K562 (cell line): Measurements from ENCODE around the gene GXYLT2. TPM values are rescaled to one million over a fixed set of nuclear protein-coding genes. Genes with fewer than 3 reads are reported as not detected.

Source experiments
- ATAC-seq: fragments of 200-7000 bp; cut with Tn5 transposase; 3 replicates; pipeline ENCODE4 v1.9.1; 2020; ENCODE audit warnings: moderate library complexity
- BruUV-seq: library from RNA; stranded (reverse); fragments of 400-500 nt; replicated peaks from 2 replicates; lab custom pipeline; 2021; lab: Mats Ljungman, UMichigan
- CTCF ChIA-PET: fragments of 300-600 bp; formaldehyde crosslinking; extraction: SDS; loops from one replicate; lab custom pipeline; 2021; ENCODE audit warnings: low intra/inter-chr PET ratio; lab: Yijun Ruan, JAX
- POLR2A ChIA-PET: fragments of 300-600, 350-650 bp; sonication (Branson Sonifier 250); formaldehyde crosslinking; extraction: SDS; loops from one replicate; lab custom pipeline; 2021; ENCODE audit warnings: antibody characterized with exemption, inconsistent platforms; lab: Yijun Ruan, JAX
- DNase-seq, 4 experiments: peaks; one replicate each; pipeline versions ENCODE4 v3.0.0 to v3.0.0-alpha.2; 2011 to 2018; ENCODE audit warnings: low spot score in 3 of 4, mixed read lengths in 3 of 4; ENCODE audit errors: extremely low read depth in 1 of 4
- FAIRE-seq: peaks from 2 replicates; lab custom pipeline; 2011; peaks lifted over from hg19 to GRCh38; lab: Jason Lieb, UNC
- H2AFZ ChIP-seq: 2 replicates; pipeline ENCODE4 v1.6.0; 2011; ENCODE audit warnings: low read depth, low read length, control low read depth, inconsistent platforms
- H3K27ac ChIP-seq: fragments of 200-600 bp; 3 replicates; pipeline ENCODE4 v1.8.0; 2011; ENCODE audit warnings: low read depth, mild to moderate bottlenecking, control low read depth, inconsistent platforms, low read length, moderate library complexity, mixed read lengths; ENCODE audit errors: extremely low read depth
- H3K27me3 ChIP-seq, 2 experiments: fragments of 300-600 bp in 1 of 2; 2 replicates in 1 of 2; 3 replicates in 1 of 2; pipeline versions ENCODE4 v1.6.0 to v1.8.0; 2011; ENCODE audit warnings: inconsistent platforms in 2 of 2, low read length in 2 of 2, mild to moderate bottlenecking in 1 of 2, mixed read lengths in 1 of 2, moderate library complexity in 1 of 2; ENCODE audit not compliant: control insufficient read depth in 2 of 2, insufficient read depth in 2 of 2
- H3K36me3 ChIP-seq: fragments of 300-600 bp; 3 replicates; pipeline ENCODE4 v1.8.0; 2011; ENCODE audit warnings: mild to moderate bottlenecking, low read length, inconsistent platforms; ENCODE audit not compliant: control insufficient read depth, insufficient read depth
- H3K4me1 ChIP-seq, 2 experiments: fragments of 200-600 bp in 1 of 2; replicated peaks in 1 of 2; 2 replicates in 1 of 2; 3 replicates in 1 of 2; pipeline versions ENCODE4 v1.5.1 to v1.8.0; 2011; ENCODE audit warnings: inconsistent platforms in 2 of 2, low read length in 2 of 2, mild to moderate bottlenecking in 1 of 2, mixed read lengths in 1 of 2, moderate library complexity in 1 of 2; ENCODE audit not compliant: control insufficient read depth in 2 of 2, insufficient read depth in 2 of 2
- H3K4me2 ChIP-seq: 2 replicates; pipeline ENCODE4 v1.6.1; 2011; ENCODE audit warnings: low read length, control low read depth, inconsistent platforms, mixed read lengths; ENCODE audit not compliant: insufficient read depth
- H3K4me3 ChIP-seq: fragments of 200-600 bp; sonication (generic), shearing (Covaris generic); 2 replicates; pipeline ENCODE4 v1.5.1; 2016; ENCODE audit warnings: control low read depth, inconsistent platforms
- H3K79me2 ChIP-seq: fragments of 200-600 bp; 3 replicates; pipeline ENCODE4 v1.8.0; 2011; ENCODE audit warnings: low read length, inconsistent platforms; ENCODE audit not compliant: control insufficient read depth, insufficient read depth
- H3K9ac ChIP-seq, 2 experiments: 2 replicates each; pipeline versions ENCODE4 v1.6.0 to v1.6.1; 2011; ENCODE audit warnings: low read depth in 2 of 2, low read length in 2 of 2, control low read depth in 1 of 2, inconsistent platforms in 1 of 2, mild to moderate bottlenecking in 1 of 2, mixed read lengths in 1 of 2; ENCODE audit not compliant: insufficient read depth in 1 of 2
- H3K9me1 ChIP-seq: one replicate; pipeline ENCODE4 v1.6.0; 2011; ENCODE audit warnings: inconsistent platforms, mild to moderate bottlenecking, low read length, moderate library complexity; ENCODE audit not compliant: control insufficient read depth, insufficient read depth
- H3K9me3 ChIP-seq: replicated peaks from 2 replicates; pipeline ENCODE4 v1.5.1; 2011; ENCODE audit warnings: low read depth, low read length, inconsistent platforms; ENCODE audit not compliant: control insufficient read depth, insufficient read depth
- H4K20me1 ChIP-seq: replicated peaks from 2 replicates; pipeline ENCODE4 v1.6.1; 2011; ENCODE audit warnings: low read length, inconsistent platforms, mixed read lengths; ENCODE audit not compliant: control insufficient read depth, insufficient read depth
- ARID1B ChIP-seq: fragments of 450-650 bp; IDR thresholded peaks from 2 replicates; pipeline ENCODE4 v1.6.1; 2016; ENCODE audit warnings: antibody characterized with exemption, mild to moderate bottlenecking, inconsistent platforms
- CEBPG ChIP-seq, 3 experiments: fragments of 200-800 bp in 1 of 3; sonication (Bioruptor generic) in 1 of 3; sonication (generic) in 1 of 3; formaldehyde crosslinking in 1 of 3; IDR thresholded peaks in 2 of 3; conservative IDR thresholded peaks in 1 of 3; 2 replicates each; pipeline versions ENCODE4 v1.6.1 to v1.8.0; 2016 to 2022; ENCODE audit warnings: missing compliant biosample characterization in 2 of 3, missing genetic modification characterization in 2 of 3, mild to moderate bottlenecking in 1 of 3, missing genetic modification reagents in 1 of 3
- CREB3 ChIP-seq: fragments of 450-650 bp; conservative IDR thresholded peaks from 2 replicates; pipeline ENCODE4 v1.6.1; 2016; ENCODE audit warnings: missing genetic modification characterization, low read depth, mild to moderate bottlenecking, missing compliant biosample characterization, moderate library complexity
- CTBP1 ChIP-seq: fragments of 450-650 bp; IDR thresholded peaks from 2 replicates; pipeline ENCODE4 v1.6.1; 2016; ENCODE audit warnings: borderline replicate concordance
- DPF2 ChIP-seq: fragments of 450-650 bp; IDR thresholded peaks from 2 replicates; pipeline ENCODE4 v1.6.1; 2016
- ESRRA ChIP-seq: fragments of 450-650 bp; IDR thresholded peaks from 2 replicates; pipeline ENCODE4 v1.6.1; 2014; ENCODE audit warnings: low read depth, mild to moderate bottlenecking, moderate library complexity, borderline replicate concordance
- LCOR ChIP-seq: sonication (generic); formaldehyde crosslinking; IDR thresholded peaks from 2 replicates; pipeline ENCODE4 v1.8.0; 2022; ENCODE audit warnings: mild to moderate bottlenecking, missing genetic modification reagents
- MEIS2 ChIP-seq: fragments of 450-650 bp; IDR thresholded peaks from 2 replicates; pipeline ENCODE4 v1.6.1; 2014; ENCODE audit warnings: mild to moderate bottlenecking; ENCODE audit not compliant: partially characterized antibody
- NFE2 ChIP-seq: IDR thresholded peaks from 2 replicates; pipeline ENCODE4 v1.6.1; 2014; ENCODE audit warnings: antibody characterized with exemption, low read depth
- POLR2H ChIP-seq: IDR thresholded peaks from 2 replicates; pipeline ENCODE4 v1.6.1; 2016; ENCODE audit warnings: missing genetic modification characterization, low read depth, mild to moderate bottlenecking, control low read depth, missing compliant biosample characterization, moderate library complexity
- SMARCE1 ChIP-seq: fragments of 450-650 bp; IDR thresholded peaks from 2 replicates; pipeline ENCODE4 v1.7.1; 2016; ENCODE audit warnings: mild to moderate bottlenecking
- SOX6 ChIP-seq: fragments of 450-650 bp; IDR thresholded peaks from 2 replicates; pipeline ENCODE4 v1.6.1; 2014; ENCODE audit warnings: mild to moderate bottlenecking
- TAL1 ChIP-seq: fragments of 450-650 bp; IDR thresholded peaks from 2 replicates; pipeline ENCODE4 v1.6.1; 2016; ENCODE audit warnings: mild to moderate bottlenecking
- TCF3 ChIP-seq: sonication (generic); formaldehyde crosslinking; IDR thresholded peaks from 2 replicates; pipeline ENCODE4 v1.4.0; 2020; ENCODE audit warnings: mild to moderate bottlenecking, missing genetic modification reagents
- TOE1 ChIP-seq, 2 experiments: fragments of 450-650 bp in 1 of 2; sonication (generic) in 1 of 2; formaldehyde crosslinking in 1 of 2; IDR thresholded peaks; 2 replicates each; pipeline versions ENCODE4 v1.7.1 to v1.8.0; 2016 to 2022; ENCODE audit warnings: borderline replicate concordance in 2 of 2, mild to moderate bottlenecking in 2 of 2, antibody characterized with exemption in 1 of 2, inconsistent platforms in 1 of 2, low read depth in 1 of 2, missing genetic modification reagents in 1 of 2, moderate library complexity in 1 of 2
- ZC3H4 ChIP-seq: sonication (generic); formaldehyde crosslinking; IDR thresholded peaks from 2 replicates; pipeline ENCODE4 v1.9.0; 2021; ENCODE audit warnings: missing genetic modification reagents, borderline replicate concordance
- WGBS: fragments of 100-300 bp; shearing (Covaris generic); methylation state at CpG from one replicate; pipeline ENCODE4 v1.1.6; 2016; ENCODE audit warnings: low coverage, mixed read lengths; ENCODE audit not compliant: insufficient coverage; ENCODE audit errors: missing lambda C conversion rate; 5-methylcytosine and 5-hydroxymethylcytosine counted together
- in situ Hi-C: fragments of 300-500 bp; cut with MboI; formaldehyde crosslinking; loops from 4 replicates; pipeline ENCODE4 v1.15.0; 2018; ENCODE audit warnings: inconsistent platforms, mixed read lengths
- intact Hi-C: fragments of 100-400 bp; cut with micrococcal nuclease; formaldehyde crosslinking; loops from 2 replicates; pipeline ENCODE4 v1.14.2; 2022
- polyA plus RNA-seq, 8 experiments: library from polyadenylated mRNA; depleted of rRNA in 4 of 8; stranded (reverse) in 5 of 8; unstranded in 3 of 8; fragments of >200 nt; fragmentation: Nextera tagmentation in 2 of 8; fragmentation: Illumina TruSeq in 1 of 8; extraction: Ambion mirVana in 2 of 8; extraction: Trizol in 1 of 8; gene quantifications; 2 replicates each; pipeline versions ENCODE4 v1.2.1 to v1.2.3, GENCODE V29; 2011 to 2014; ENCODE audit warnings: inconsistent platforms in 1 of 8, missing spikeins in 1 of 8
- total RNA-seq, 7 experiments: library from RNA; depleted of rRNA in 6 of 7; stranded (reverse); fragments of >200 nt in 6 of 7; fragmentation: Illumina TruSeq in 2 of 7; extraction: Trizol in 2 of 7; gene quantifications; 2 replicates each; pipeline versions ENCODE4 v1.2.1 to v1.2.3, GENCODE V29; 2011 to 2021; ENCODE audit warnings: low replicate concordance in 1 of 7
- TF ChIP-seq, protein P1 (sequence below): sonication (generic); IDR thresholded peaks from 2 replicates; pipeline ENCODE4 v1.6.1; 2016

Gene GXYLT2
- total and polyA plus RNA-seq, 9 of the 15 experiments (the other 6 are each of a cell fraction or from before 2014, with no cell fraction given): 0.71 to 6.0 (median 3.3) TPM

DNA sequence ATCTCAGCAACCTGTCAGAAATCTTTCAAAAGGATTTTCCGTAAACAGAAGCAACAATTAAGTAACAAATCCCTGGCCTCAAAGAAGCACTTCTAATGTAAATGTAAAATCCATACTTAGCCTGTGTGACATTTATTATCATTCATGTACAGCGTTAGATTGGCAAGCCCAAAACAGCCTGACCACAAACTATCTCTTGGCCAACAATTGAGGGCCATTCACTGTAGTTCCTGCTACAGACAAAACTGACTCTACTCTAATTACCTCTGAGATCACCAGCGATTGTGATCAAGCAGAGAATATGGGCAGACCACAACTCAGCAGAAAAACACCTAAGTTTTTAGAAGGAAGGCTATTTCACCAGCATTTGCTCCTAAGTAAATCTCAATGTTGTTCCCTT, 48.8 kb upstream of the GXYLT2 start:
- intact Hi-C loops: no loop called here
- TF ChIP-seq DPF2 (peak; percentile 19; the same call in 1 of the 2 replicates), ZC3H4 (CRISPR knock-in tag) (no peak), POLR2H (tag) (no peak), CREB3 (tag) (no peak), SOX6 (peak; percentile 46; the same call in 1 of the 2 replicates), TOE1 (IDR thresholded peaks at IDR 0.05; ENCODE audit: borderline replicate concordance) (no peak), TOE1 (CRISPR knock-in tag; IDR thresholded peaks at IDR 0.05; ENCODE audit: borderline replicate concordance, low read depth) (no peak), SMARCE1 (peak; percentile 15; the same call in 1 of the 2 replicates), LCOR (CRISPR knock-in tag) (peak; percentile 45; the same call in 1 of the 2 replicates), TAL1 (0 out of 2 replicates have a peak, but pooled peaks have one; percentile 12), TCF3 (CRISPR knock-in tag) (0 out of 2 replicates have a peak, but pooled peaks have one; percentile 39), ARID1B (peak; percentile 40; the same call in 1 of the 2 replicates), NFE2 (peak; percentile 38; the same call in 1 of the 2 replicates), ESRRA (peak; percentile 14; the same call in 1 of the 2 replicates), CTBP1 (0 out of 2 replicates have a peak, but pooled peaks have one; percentile 18), CEBPG (CRISPR knock-in tag; IDR thresholded peaks at IDR 0.05) (no peak), CEBPG (tag; conservative IDR thresholded peaks at IDR 0.05 in 1 of 2, IDR thresholded peaks at IDR 0.05 in 1 of 2) (0 out of 4 replicates have a peak, but pooled peaks of 1 of the 2 experiments have one; percentile 45), MEIS2 (peak; percentile 6)
- TF ChIP-seq, protein P1, sequence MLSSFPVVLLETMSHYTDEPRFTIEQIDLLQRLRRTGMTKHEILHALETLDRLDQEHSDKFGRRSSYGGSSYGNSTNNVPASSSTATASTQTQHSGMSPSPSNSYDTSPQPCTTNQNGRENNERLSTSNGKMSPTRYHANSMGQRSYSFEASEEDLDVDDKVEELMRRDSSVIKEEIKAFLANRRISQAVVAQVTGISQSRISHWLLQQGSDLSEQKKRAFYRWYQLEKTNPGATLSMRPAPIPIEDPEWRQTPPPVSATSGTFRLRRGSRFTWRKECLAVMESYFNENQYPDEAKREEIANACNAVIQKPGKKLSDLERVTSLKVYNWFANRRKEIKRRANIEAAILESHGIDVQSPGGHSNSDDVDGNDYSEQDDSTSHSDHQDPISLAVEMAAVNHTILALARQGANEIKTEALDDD: peak; percentile 52
- BruUV-seq: no TSS peak

More for the DNA sequence above, 48.8 kb upstream of the GXYLT2 start:
- Histone ChIP-seq H3K27me3 (no peaks in the 10 kb centered on the region), H2AFZ (no peak overlapping the region), H3K4me1 (peaks cover 0 to 7% of the 10 kb centered on the region in 2 experiments; a peak in 2 of 5 replicates), H3K36me3 (peaks cover 61% of the 10 kb centered on the region; the same call in 2 of the 3 replicates), H3K9me3 (no peaks in the 10 kb centered on the region), H3K27ac (no peak overlapping the region; the same call in 2 of the 3 replicates), H3K4me2 (no peak overlapping the region), H3K9me1 (peaks cover 3% of the 10 kb centered on the region), H3K9ac (no peak overlapping the region), H4K20me1 (no peaks in the 10 kb centered on the region), H3K4me3 (no peak overlapping the region), H3K79me2 (no peaks in the 10 kb centered on the region)
- in situ Hi-C loops: no loop called here
- peak; percentile 60 for ATAC-seq
- ChIA-PET CTCF (no interaction called here), POLR2A (no interaction called here)
- peak in 2 of 4 experiments; percentile 8 to 16 for DNase-seq
- FAIRE-seq: no peak
- WGBS: 30% methylated on average over 3 of the region's 3 CpGs
